OCI-LY3 (cell line): ENCODE results near the gene ANAPC13.

Source experiments
- CTCF ChIP-seq: fragments of 200-600, 300-600 bp; sonication (generic); IDR thresholded peaks from 2 replicates; pipeline ENCODE4 v1.5.1; 2014; ENCODE audit warnings: antibody characterized with exemption, low read length, low read depth
- EZH2phosphoT487 ChIP-seq: fragments of 200-600 bp; shearing (Covaris generic); IDR thresholded peaks from 2 replicates; pipeline ENCODE4 v1.6.1; 2018; ENCODE audit warnings: antibody characterized with exemption, mixed run types, low read depth

- no peak for TF ChIP-seq CTCF
- TF ChIP-seq EZH2phosphoT487, result no peak
Measured at GRCh38 chr3:134474956-134475355, 10.8 kb downstream of the ANAPC13 start.
